NCI-H226 (cell line): ENCODE results near the gene ABHD13.
"Not testable (repeated sequence)": the region's sequence is repeated elsewhere in the genome, so short reads cannot be mapped to it uniquely, and the experiment has no call there.

Experiments
- DNase-seq: peaks from one replicate; pipeline ENCODE4 v3.0.0-alpha.2; 2015

The ABHD13 gene

GRCh38 chr13:108225440-108225839 lies 7.2 kb downstream of the ABHD13 start:
- no peak for DNase-seq

GRCh38 chr13:108226184-108226583 lies 8.0 kb downstream of the ABHD13 start:
- DNase-seq = no peak

- DNase-seq = no peak
Measured at GRCh38 chr13:108227651-108228272, 9.6 kb downstream of the ABHD13 start.

- no peak for DNase-seq
Measured at GRCh38 chr13:108230377-108230776, 12.2 kb downstream of the ABHD13 start.

GRCh38 chr13:108249150-108249549 lies 31.0 kb downstream of the ABHD13 start:
- DNase-seq = no peak

- DNase-seq = no peak
Measured at GRCh38 chr13:108257248-108257647, 39.1 kb downstream of the ABHD13 start.

- DNase-seq = no peak
Measured at GRCh38 chr13:108263621-108264355, 45.6 kb downstream of the ABHD13 start.

- peak; percentile 11 for DNase-seq
Measured at GRCh38 chr13:108266321-108266990, 48.3 kb downstream of the ABHD13 start.

GRCh38 chr13:108267347-108267746 lies 49.2 kb downstream of the ABHD13 start:
- DNase-seq = no peak

GRCh38 chr13:108267855-108268254 lies 49.7 kb downstream of the ABHD13 start:
- DNase-seq = not testable (repeated sequence)

- DNase-seq = no peak
Measured at GRCh38 chr13:108268466-108269112, 50.4 kb downstream of the ABHD13 start.

GRCh38 chr13:108269601-108270328 lies 51.6 kb downstream of the ABHD13 start, which contains the start of gene TNFSF13B:
Gene TNFSF13B, plus strand, starts transcription at chr13:108269718. Its CDS starts 178 bp downstream, at chr13:108269896.
- peak; percentile 32 for DNase-seq

- DNase-seq = no peak
Measured at GRCh38 chr13:108270442-108270841, 52.2 kb downstream of the ABHD13 start.

- no peak for DNase-seq
Measured at GRCh38 chr13:108272333-108272732, 54.1 kb downstream of the ABHD13 start.

- no peak for DNase-seq
Measured at GRCh38 chr13:108273429-108274118, 55.4 kb downstream of the ABHD13 start.

GRCh38 chr13:108274718-108275117 lies 56.5 kb downstream of the ABHD13 start:
- DNase-seq = no peak

- DNase-seq = no peak
Measured at GRCh38 chr13:108276060-108276459, 57.9 kb downstream of the ABHD13 start.

- DNase-seq = no peak
Measured at GRCh38 chr13:108278466-108278865, 60.3 kb downstream of the ABHD13 start.

- peak; percentile 72 for DNase-seq
Measured at GRCh38 chr13:108281901-108282300, 63.7 kb downstream of the ABHD13 start.

GRCh38 chr13:108283110-108283509 lies 64.9 kb downstream of the ABHD13 start:
- DNase-seq = no peak
